Inflammatory macrophage treated with lipopolysaccharide for 1 hour (primary cell): Measurements from ENCODE around the gene RPS2.

Experiments
- DNase-seq, 2 donors: peaks; one replicate each; pipeline ENCODE4 v3.0.0-alpha.2; 2020 to 2022

The RPS2 gene

DNA sequence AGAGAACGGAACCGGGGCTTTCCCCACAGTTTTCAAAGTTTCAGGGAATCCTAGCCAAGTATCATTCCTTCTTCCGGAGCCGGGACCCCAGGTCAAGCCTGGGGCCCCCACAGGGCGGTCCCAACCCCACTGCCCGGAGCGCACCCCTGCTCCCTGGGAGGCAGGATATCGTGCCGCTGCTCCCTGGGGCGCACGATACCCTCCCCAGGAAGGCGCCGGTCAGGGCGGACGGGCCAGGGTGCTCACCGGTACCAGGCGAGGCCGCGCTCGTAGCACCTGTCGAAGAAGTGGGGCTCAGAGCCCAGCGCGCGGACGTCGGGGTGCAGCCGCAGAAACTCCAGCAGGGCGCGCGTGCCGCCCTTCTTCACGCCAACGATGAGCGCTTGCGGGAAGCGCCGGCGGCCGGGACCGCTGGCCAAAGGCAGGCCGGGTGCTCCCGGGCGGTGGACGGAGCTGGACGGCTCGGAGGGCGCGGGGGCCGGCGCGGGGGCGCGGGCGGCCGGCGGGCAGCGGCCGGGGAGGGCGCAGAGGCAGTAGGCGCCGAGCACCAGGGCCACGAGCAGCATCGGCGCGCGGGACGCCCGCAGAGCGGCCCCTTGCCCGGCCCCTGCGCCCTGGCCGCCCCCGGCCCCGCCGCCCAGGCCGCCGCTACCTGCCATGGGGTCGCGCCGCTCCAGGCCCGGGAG is 46.8 kb downstream of the RPS2 start:
- no peak for DNase-seq

DNA sequence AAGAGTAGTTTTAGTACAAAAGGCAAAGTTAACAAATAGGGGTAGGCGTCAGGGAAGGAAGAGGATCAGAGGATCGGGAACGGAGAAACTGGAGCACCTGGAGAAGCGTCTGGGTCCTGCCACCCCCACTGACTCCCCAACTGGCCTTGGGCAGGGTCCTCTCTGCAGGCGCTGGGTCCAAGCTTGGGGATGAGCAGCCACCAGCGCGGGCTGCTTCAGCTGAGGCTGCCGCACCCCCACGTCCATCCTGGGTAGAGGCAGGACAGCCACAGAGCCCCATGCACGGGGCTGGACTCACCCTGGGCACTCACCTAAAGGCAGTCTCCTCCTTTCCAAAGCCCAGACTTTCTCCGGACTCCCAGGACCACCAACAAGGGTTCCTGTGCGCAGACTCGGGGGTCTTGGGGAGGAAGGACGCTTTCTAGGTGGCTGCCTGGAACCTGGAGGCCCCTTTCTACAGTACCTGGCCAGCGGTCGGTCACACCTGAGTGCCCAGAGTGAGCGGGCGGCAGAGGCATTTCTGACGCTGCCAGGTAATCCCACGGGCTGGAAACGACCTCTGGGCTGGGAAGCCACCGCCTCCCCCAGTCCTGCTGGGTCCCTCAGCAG is 47.5 kb downstream of the RPS2 start:
- no peak for DNase-seq

DNA sequence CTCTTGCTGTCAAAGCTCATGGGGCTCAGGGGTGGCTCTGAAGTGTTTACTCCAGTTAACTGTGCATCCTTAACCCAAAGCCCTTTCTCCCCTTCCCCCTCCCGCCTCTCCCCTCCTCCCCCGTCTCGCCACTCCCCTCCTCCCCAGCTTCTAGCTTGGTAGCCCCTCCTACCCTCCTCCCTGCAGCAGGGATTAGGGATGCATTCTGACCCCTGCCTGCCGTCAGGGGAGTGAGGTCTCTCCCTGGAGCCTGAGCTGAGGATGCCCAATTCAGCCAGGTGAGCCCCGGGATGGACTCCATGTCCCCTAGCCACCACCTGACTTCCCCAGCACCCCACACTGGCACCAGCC is 48.0 kb downstream of the RPS2 start:
- DNase-seq = no peak

DNA sequence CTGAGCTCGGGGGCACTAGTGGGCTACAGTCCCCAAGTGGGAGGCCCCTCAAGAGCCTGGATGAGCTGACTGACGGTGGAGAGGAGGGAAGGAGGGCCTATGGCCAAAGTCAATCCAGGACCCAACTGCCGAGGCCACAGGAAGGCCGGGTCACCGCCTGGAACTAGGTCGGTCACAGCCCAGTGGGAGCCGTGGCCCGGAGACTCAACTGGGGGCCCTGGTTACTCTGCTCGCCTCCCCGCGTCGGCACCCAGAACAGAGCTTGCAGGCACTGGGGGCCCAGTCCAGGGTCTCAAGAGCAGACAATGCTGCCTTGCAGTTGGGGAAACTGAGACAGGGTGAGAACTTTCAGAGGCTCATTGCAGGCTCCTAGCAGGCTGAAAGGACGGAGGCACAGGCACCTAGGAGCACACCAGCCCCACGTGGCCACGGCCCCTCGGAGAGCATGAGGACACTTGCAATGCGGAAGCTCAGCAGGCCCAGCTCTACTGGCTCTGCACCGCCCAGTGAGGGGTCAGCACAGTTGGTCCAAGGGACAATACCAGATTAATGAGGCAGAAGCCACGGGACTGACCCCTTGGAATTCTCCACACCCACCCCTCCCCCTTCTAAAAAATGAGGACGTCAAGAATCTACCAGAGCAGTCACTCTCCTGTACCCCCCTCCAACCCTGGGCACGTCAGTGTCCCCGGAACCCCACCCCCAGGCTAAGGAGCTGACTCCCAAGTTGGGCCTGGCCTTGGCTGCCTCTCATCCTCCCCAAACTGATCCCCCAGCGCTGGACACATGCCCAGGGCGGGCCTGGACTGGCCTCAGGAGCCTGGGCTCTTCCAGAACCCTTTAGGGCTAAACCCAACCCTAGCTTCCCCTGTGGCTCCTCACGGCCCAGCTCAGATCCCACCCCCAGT is 48.6 kb downstream of the RPS2 start:
- no peak for DNase-seq

DNA sequence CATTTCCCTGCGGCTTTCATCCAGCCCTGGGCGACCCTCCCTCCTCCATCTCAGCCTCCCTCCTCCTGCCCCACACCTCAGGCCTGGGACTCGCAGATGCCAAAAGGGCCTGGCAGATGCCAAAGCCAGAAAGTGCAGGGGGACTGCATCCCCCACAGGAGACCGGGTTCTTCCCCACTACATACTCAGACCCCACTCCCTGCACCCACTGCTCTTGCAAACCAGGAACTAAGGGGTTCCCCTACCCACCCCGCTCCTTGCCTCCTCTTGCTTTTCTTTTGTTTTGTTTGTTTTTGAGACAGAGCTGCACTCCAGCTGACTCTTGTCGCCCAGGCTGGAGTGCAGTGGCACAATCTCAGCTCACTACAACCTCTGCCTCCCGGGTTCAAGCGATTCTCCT is 49.6 kb downstream of the RPS2 start:
- DNase-seq = no peak

DNA sequence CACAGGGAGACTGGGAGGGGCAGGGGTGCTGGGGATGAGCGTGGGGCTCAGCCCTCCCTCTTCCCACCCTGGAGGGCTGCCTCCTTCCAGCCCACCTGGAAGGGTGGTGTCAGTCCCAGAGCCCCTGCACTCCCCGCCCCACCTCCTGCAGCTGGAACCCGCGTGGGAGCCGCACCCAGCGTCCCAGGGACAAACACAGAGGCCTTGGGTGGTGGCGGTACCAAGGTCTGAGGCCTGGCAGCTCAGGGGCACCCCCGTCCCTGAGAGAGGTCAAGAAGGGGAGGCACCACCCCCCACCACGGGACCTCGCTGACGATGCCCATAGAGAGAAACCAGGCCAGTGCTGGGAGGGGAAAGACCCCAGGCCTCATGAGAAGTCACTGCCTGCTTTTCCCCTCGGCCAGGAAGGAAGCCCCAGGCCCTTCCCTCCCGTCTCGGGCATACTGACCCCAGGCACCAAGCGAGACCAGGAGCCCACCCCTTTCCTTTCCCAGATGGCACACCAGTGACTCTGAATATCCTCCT is 50.5 kb downstream of the RPS2 start:
- no peak for DNase-seq

DNA sequence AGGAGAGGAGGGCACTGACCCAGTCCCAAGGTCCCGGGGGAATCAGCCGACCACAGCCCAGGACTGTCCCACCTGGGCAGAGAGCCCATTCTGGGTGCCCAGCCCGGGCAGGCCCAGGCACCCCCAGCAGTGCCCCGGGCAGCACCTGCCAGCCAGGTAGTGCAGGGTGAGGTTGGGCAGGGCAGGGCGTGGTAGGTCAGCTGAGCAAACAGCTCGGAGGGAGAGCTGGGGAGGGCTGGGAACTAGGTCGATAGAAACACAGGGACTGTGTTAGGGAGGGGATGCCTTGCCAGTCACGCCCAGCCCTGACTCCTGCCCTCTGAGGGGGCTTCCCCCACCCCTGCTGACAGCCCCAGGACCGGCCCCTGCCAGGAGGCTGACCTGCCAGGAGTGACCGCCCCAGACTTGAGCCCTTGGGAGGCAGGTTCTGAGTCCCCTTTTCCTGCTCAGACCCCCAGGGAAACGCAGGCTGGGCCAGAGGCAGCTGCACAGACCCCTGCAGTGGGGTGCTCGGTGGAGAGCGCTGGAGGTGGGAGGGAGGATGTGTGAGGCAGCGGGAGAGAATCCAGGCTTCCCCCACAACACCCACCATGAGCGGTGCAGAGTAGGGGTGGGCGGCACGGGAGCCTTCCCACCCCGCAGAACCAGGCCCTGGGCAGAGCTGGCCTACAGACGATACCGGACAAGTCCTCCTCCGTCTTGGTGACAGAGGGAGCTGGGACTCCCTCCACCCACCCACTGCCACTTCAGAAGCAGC is 51.1 kb downstream of the RPS2 start:
- DNase-seq = no peak

DNA sequence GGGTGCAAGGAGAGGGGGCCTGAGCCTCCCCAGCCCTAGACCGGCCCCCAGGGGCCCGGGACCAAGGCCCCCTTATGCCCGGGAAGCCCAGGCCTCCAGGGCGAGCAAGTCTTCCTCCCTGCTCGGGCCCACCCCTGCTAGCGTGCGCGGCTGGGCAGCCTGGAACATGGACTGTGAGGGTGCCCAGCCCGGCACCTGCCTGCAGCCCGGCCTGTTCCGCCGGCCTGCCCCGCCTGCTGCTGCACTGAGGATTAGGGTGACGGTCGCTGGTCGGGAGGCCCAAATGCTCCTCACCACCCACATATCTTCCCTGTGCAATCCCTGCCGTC is 52.4 kb downstream of the RPS2 start:
- no peak for DNase-seq
